GM21381 (cell line): ENCODE measurements around the gene TMEM231.
"Not testable (repeated sequence)": the region's sequence is repeated elsewhere in the genome, so short reads cannot be mapped to it uniquely, and the experiment has no call there.

Experiments
- ATAC-seq: cut with Tn5 transposase; IDR thresholded peaks from one replicate; pipeline ENCODE4 v1.9.1; 2021; ENCODE audit warnings: mild to moderate bottlenecking, moderate library complexity; ENCODE audit not compliant: unreplicated experiment

TMEM231 gene

GRCh38 chr16:75555707-75556430, at the start of gene TMEM231:
TSS of gene TMEM231 (minus strand) at chr16:75556252. CDS start at chr16:75556209, 43 bp downstream.
- ATAC-seq = peak; percentile 96

DNA sequence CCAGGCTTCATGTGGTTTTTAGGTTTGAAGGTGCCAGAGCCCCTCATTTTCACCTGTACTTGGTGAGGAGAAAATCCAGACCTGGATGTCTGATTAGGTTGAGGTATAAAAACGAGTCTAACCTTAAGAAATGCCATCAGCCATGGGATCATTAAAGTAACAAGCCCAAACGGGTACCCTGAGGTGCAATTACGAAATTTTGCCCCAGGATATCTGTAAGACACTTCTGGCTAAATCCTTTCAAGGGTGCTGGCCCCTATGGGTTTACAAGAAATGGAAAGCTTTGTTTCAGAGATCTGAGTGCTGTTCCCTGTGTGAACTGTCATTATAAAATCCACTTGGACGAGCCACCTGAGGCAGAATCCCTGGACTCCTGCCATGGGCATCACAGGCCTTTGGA, 47.2 kb upstream of the TMEM231 start:
- ATAC-seq = no peak

- no peak for ATAC-seq
These were observed 43.6 kb upstream of the TMEM231 start for GRCh38 chr16:75599452-75600277.

GRCh38 chr16:75593825-75594820, 38.1 kb upstream of the TMEM231 start:
- ATAC-seq = no peak

- ATAC-seq = no peak
These were observed 37.3 kb upstream of the TMEM231 start for GRCh38 chr16:75593308-75593707.

DNA sequence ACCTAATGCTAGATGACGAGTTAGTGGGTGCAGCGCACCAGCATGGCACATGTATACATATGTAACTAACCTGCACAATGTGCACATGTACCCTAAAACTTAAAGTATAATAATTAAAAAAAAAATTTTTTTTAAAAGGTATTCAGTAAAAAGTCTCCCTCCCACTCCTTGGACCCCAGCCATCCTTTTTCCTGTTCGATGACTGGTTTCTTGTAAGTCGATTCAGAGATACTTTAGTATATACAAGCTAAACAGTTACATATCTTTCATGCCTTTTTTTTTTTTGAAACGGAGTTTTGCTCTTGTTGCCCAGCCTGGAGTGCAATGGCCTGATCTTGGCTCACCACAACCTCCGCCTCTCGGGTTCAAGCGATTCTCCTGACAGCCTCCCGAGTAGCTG, 35.9 kb upstream of the TMEM231 start:
- not testable (repeated sequence) for ATAC-seq

GRCh38 chr16:75590920-75591843, 35.1 kb upstream of the TMEM231 start:
- no peak for ATAC-seq

GRCh38 chr16:75589306-75589705, 33.3 kb upstream of the TMEM231 start:
- no peak for ATAC-seq

GRCh38 chr16:75588716-75589115, 32.7 kb upstream of the TMEM231 start:
- ATAC-seq = no peak

DNA sequence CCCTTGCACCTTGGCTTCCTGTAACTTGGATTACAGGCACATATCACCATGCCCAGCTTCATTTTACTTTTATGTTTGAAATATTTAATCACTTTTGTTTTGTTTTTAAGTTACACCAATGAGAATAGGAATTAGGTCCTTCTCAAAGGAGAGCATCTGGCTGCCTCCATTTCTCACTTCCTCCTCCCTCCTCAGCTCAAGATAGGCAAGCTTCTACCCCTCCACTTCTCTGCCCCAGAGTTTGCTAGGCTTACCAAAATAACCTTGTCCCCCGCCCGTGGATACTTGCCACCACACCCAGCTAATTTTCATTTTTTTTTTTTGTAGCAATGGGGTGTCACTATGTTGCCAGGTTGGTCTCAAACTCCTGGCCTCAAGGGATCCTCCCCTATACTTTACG, 28.1 kb upstream of the TMEM231 start:
- peak; percentile 51 for ATAC-seq

DNA sequence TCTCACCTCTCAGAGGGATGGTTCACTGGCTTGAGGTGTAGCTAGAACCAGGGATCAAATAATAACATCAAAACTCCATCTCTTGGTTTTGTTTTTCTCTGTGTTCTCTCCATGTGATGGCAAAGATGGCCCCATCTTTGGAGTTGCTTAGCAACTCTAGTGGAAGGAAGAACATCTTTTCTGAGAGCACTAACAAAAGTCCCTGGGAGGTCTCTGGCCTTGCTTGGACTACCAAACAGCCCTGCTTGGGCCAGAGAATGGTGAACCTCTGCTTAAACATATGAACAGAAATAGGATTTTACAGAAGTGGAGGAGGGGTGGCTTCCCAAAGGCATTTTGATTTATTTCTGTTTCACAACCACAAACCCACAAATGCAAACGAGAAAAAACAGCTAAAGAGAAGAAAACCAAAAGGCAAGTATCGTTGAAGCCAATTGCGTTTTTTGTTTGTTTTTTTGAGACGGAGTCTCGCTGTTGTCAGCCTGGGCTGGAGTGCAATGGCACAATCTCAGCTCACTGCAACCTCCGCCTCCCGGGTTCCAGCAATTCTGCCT, 23.3 kb upstream of the TMEM231 start:
- ATAC-seq = no peak

- ATAC-seq = no peak
These were observed 22.7 kb upstream of the TMEM231 start for GRCh38 chr16:75578725-75579124.

- no peak for ATAC-seq
These were observed 22.2 kb upstream of the TMEM231 start for GRCh38 chr16:75578212-75578611.

DNA sequence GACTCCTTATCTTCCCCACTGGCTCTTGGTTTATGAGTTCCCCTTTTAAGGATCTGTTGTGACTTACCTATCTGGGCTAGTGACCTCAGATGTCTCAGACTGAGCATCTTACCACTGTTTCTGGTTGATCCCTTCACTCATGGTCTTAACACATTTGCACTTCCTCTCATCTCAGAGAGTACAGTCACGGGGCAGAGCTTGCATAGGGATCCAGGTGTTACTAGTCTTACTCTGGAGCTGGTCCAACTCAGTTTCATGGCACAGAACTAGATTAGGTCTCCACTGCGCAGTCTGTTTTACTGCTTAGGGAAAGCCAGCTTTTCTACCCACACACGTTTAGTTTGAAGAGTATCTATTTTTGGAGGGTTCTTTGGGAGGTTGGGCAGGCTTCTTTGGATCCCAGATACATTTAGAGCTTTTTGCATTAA, 20.3 kb upstream of the TMEM231 start:
- ATAC-seq = peak; percentile 61

DNA sequence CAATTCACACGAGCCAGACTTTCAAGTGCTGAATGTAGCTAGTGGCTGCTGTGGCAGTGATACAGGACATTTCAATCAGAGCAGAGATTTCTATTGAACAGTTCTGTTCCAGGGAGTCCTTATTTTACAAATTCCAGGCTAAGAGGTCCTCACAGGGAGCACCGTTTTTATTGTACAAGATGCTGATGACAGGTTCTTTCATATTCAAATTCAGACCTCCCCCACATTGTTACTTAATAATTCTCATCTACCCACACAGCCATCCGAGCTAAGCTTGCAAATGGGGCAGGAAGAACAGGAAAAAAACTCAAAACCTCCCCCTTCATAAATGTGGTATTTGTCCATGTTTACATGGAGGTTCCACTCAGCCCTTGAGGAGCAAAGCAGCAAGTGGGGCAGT, 19.9 kb upstream of the TMEM231 start:
- ATAC-seq = no peak

DNA sequence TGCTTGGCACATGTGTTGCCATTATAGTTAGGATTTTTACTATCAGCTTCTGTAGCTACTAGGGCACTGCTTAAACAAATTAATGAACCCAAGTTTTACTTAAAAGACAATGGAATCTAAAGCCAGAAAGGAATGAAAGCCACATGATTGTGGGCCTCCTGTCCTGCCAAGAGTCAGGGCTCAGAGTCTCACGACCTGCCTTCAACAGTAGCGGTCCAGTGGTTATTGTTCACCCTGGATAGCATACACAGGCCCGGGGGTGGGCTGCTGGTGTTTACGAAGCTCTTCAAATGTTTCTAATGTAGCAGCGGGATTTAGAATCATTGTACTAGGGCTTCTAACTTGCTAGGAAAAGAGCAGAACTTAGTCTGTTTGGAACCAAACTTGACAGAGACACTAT, 17.9 kb upstream of the TMEM231 start:
- no peak for ATAC-seq

- ATAC-seq = no peak
These were observed 17.0 kb upstream of the TMEM231 start for GRCh38 chr16:75572864-75573542.

DNA sequence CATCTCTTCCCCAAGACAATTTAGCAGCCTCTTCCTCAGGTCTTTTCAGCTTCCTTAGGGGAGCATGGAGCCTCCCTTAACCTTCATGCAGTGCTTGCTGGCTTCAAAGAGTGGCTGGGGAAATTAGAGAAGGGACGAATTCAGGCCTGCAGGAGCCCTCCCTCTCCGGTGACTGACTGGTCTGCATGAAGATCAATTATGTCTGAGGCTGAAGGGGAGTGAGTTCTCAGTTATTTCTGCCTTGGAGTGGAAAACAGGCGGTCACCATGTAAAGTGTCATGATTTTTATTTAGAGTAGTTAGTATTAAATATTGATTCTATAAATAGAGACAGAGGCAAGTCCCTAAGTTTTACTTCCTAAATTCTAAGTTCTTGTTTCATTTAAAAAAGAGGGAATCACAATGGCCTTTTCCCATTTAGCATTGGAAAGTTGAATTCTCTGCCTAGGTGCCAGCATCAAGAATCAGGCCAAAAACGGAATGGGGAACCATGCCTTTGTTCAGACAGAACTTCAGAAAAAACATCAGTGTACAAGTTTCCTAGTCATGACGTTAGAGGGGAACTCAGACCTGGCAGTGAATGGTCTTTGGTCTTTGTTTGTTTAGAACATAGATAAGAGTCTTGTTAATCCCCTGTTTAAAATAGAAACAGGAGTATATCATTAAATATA, 14.5 kb upstream of the TMEM231 start:
- no peak for ATAC-seq
